ENCODE data around the gene PLP1.
"Not testable (repeated sequence)": the region's sequence is repeated elsewhere in the genome, so short reads cannot be mapped to it uniquely, and the experiment has no call there.

PLP1 gene

DNA sequence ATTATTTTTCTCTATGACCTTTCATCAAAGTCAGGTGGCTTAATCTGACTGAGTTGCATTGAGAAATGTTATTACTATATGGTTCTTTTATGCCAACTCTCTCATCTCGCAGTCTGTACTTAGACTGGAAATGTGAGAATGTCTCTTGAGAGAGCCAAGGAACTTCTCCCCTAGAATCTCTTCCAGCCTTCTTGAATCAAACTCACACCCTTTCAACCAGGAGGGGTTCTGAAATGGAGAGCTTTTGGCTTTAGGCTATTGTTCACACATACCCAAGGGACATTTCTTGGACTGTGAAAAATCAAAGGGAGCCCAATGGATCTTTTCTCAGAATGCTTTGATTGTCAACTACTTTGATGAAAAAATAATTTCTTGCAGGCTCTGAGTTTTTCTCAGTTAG lies 5.1 kb downstream of the PLP1 start:
- no peak for DNase-seq

DNA sequence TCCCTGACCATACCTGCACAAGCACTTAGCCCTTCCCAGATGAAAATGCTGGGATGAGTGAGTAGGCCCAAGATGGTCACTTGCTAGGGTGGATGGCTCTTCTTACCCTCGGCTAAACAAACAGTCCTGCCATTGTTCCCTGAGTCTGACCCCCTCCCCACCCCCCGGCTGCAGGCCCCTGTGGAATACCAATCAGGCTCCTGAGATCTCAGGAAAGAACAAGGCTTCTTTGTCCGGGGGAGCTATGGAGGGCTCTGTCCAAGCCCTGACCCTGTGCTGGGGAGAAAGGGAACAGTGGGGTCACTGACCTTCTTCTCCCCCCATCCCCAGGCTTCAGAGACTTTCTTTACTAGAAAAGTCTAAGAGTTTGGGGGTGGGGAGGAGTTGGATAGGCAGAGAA lies 6.0 kb downstream of the PLP1 start:
- DNase-seq, result no peak

DNA sequence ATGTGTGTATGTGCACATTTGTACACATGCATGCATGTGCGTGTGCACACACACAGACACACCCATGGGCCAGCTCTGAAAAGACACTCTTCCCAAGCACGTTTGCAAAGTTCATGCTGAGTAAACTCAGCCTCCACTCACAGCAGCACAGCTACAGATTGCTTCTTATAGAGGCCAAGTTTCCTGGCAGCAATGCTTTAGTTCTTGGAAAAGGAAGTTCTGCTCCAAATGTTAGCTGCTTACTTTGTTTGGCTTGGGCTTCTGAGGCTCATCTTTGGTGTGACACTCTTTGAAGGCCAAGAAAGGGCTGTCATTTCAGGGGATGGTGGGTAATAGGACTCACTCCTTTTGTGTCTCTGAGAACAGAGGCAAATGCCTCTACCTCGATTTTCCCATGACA lies 6.6 kb downstream of the PLP1 start:
- DNase-seq, result no peak

DNA sequence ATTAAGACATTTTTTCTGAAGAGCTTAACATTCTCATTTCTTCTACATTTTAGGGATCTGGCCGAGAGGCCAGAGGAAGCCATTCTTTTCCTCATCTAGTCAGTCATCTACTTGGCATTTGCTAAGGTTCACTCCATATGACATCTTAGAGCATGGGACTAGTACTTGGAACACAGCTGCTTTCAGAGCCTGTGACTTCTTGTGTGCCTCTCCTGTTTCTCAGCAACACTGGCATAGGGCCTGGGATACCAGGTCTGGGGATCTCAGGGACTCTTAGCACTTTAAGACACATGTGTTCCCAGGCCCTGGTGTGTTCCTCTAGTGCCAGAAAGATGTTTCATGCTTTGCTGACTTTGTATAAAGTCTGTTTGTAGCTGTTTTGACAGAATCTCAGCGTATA lies 7.3 kb downstream of the PLP1 start:
- no peak for DNase-seq

DNA sequence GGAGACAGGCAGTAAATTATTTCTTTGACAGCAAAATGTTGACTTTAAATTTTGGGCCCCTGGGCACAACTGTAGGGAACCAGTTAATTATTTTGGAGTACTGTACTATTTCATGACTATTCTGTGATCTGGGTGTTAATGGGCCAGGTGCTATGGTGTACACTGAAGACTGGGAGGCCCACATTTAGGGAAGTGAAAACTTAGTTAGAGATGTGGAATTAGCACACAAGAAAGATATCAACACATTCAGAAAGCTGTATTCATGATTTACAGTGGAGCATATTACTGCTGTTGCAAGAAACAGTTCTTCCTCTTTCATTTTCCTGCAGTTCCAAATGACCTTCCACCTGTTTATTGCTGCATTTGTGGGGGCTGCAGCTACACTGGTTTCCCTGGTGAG lies 12.4 kb downstream of the PLP1 start:
- DNase-seq, result no peak

DNA sequence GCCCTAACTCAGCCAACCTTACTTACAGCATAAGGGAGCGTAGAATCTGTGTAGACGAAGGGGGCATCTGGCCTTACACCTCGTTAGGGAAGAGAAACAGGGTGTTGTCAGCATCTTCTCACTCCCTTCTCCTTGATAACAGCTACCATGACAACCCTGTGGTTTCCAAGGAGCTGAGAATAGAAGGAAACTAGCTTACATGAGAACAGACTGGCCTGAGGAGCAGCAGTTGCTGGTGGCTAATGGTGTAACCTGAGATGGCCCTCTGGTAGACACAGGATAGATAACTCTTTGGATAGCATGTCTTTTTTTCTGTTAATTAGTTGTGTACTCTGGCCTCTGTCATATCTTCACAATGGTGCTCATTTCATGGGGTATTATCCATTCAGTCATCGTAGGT lies 14.6 kb downstream of the PLP1 start:
- no peak for DNase-seq

DNA sequence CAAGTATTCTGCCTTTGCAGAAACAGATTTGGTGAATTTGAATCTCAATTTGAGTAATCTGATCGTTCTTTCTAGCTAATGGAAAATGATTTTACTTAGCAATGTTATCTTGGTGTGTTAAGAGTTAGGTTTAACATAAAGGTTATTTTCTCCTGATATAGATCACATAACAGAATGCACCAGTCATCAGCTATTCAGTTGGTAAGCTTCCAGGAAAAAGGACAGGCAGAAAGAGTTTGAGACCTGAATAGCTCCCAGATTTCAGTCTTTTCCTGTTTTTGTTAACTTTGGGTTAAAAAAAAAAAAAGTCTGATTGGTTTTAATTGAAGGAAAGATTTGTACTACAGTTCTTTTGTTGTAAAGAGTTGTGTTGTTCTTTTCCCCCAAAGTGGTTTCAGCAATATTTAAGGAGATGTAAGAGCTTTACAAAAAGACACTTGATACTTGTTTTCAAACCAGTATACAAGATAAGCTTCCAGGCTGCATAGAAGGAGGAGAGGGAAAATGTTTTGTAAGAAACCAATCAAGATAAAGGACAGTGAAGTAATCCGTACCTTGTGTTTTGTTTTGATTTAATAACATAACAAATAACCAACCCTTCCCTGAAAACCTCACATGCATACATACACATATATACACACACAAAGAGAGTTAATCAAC lies 15.3 kb downstream of the PLP1 start:
- no peak for DNase-seq

DNA sequence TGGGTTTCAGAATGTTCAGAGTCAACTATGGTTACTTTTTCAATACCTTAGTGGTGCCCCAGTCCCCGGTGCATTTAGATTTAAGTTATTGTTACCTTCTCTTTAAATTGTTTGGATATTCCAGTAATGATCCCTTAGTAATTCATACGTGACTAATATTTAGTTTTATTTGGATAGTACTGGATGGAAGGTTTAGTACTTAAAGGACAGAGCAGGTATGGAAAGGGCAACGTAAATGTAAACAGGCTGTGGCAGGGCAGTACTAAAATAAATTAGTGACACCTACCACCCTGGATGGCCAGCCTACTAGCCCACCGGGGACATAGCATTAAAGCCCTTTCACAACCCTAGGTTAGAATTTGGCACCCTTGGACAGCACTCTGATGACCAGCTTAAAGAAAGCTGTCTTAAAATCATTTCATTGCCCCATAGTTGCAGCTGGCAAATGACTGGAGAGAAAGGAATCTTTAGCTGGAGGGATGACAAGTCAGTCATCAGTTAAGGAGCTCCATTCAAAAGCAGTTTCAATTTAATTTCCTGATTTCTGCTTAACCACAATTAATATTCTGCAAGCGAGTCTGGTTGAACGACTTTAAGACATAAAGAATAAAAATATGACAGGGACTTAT lies 16.4 kb downstream of the PLP1 start:
- no peak for DNase-seq

DNA sequence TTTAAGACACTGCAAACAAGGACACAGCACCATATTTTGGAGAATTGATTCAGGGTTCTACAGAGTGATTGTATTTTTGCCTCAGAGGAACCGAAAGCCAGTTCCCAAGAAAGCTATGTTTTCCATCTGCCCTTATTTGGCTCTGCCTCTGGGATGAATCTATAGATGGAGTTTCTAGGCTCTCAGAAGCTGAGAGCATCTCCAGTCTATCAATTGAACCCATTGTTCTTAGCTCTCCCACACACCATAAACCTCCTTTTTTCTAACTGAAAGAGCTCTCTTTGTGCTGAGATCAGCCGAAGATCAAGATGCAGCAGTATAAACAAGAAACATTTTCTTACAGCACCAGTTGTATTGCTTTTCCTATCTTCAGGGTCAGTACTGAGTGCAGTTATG lies 16.9 kb downstream of the PLP1 start:
- DNase-seq, result no peak

DNA sequence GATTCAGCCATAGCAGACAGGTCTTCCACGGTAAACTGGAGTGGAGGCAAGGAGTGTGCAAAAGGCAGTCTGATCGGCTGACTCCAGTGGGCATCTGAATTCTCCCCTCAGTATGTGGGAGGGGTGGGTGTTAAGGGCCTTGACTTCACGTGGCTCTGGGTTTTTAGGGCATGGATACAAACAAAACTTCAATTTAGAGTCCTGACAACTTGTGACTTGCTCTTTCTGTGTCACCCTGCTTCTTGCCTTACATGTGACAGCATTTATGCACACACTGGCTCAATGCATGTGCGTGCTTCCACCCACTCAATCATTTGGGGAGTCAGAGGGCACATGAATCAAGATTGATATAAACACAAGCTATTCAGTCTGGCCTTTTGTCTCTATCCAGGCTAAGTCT lies 17.5 kb downstream of the PLP1 start:
- DNase-seq, result no peak

DNA sequence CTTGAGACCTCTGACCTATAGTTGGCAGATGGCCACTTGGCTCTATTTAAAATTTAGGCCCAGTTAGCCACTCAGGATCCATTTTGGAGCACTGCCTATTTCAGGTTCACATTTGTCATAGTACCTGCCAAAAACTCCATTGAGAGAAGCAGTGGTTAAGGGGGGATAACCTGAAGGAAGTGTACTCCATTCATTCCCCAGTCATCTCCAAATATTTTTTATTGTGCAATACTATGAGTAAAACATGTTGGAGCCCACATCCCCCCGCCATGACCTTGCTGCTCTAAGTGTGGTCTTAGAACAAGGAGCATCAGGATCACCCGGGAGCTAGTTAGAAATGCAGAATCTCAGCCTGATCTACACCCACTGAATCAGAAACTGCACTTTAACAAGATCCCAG lies 21.1 kb downstream of the PLP1 start:
- no peak for DNase-seq

DNA sequence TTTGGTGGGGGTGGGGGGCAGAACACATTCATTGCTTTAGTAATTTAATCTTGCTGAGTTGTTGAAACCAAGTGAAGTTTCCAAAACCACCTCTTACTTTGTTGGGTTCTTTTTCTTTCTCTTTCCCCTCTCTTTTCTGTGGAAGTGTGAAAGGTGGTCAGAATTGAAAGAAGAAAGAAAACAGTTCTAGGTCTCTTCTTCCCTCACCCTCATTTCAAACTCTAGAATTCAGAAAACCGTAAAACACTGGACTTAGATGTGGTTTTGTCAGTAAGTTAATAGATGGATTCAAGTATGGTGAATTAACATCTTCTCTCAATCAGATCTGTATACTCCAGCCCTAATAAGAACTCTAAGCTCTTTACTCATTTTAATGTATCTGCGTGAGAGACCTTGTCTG lies 23.7 kb downstream of the PLP1 start:
- DNase-seq, result no peak

DNA sequence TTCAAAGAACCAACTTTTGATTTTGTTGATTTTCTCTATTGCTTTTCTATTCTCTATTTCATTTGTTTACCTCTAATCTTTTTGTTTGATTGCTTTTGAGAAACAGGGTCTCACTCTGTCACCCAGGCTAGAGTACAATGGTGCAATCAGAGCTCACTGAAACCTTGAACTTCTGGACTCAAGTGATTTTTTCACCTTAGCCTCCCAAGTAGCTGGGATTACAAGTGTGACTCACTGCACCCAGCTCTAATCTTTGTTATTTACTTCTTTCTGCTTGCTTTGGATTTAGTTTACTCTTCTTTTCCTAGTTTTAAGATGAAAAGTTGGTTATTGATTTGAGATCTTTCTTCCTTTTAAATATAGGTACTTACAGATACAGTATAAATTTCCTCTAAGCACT lies 29.2 kb downstream of the PLP1 start:
- no peak for DNase-seq

DNA sequence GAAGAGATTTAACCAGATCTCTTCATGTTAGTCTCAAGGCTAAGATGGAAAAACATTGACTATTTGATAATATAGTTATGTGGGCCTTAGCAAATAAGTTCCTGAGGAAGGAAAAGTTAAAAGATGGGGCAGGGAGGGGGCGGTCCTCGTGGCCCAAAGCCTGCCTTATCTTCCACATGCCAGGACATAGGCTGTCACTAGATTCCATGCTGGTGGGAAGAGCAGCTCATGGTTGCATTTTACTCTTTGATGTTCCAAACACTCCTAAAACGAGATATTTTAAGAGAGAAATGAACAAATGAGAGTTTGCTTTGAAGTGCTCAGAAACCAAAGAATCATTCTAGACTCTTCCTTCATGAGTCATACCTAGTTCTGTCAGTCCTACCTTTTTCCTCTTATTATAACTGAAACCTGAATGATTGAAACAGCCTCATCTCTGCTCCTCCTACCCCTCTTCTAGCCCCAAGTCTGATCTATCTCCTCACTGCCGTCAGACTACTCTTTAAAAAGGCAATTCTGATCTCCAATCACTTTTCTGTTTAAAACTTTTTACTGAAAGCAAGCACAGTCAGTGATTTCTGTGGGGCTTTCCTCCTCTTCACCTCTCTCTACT lies 30.3 kb downstream of the PLP1 start:
- no peak for DNase-seq

DNA sequence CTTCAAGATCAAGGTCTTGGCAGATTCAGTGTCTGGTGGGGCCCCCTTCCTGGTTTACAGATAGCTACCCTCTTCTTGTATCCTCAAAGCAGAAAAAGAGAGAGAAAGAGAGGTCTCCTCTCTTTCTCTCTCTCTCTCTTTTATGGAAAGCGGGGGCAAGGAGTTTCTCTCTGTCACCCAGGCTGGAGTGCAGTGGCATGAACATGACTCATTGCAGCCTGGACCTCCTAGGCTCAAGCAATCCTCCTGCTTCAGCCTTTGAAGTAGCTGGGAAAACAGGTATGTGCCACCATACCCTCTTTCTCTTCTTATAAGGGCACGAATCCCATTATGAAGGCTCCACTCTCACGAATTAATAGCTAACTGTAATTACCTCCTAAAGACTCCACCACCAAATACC lies 35.2 kb downstream of the PLP1 start:
- no peak for DNase-seq

DNA sequence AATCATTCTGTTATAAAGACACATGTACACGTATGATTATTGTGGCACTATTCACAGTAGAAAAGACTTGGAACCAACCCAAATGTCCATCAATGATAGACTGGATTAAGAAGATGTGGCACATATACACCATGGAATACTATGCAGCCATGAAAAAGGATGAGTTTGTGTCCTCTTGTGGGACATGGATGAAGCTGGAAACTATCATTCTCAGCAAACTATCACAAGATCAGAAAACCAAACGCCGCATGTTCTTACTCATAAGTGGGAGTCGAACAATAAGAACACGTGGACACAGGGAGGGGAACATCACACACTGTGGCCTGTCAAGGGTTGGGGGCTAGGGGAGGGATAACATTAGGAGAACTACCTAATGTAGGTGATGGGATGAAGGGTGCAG lies 40.5 kb downstream of the PLP1 start:
- DNase-seq, result not testable (repeated sequence)

DNA sequence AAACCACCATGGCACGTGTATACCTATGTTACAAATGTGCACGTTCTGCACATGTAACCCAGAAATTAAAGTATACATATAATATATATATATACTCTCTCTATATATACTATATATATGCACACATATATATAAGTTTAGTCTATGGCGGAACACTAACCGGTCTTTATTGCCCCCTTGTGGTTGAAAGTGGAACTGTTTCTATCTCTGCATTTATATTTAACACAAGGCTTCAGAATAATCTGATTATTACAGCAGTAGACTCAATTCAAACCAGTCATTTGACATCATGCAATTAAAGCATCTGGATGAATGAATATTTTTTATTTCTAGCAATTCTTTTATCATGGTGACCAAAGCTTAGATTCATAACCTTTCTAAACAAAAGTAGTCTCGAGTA lies 40.9 kb downstream of the PLP1 start:
- peak; percentile 9 to 21 for DNase-seq

DNA sequence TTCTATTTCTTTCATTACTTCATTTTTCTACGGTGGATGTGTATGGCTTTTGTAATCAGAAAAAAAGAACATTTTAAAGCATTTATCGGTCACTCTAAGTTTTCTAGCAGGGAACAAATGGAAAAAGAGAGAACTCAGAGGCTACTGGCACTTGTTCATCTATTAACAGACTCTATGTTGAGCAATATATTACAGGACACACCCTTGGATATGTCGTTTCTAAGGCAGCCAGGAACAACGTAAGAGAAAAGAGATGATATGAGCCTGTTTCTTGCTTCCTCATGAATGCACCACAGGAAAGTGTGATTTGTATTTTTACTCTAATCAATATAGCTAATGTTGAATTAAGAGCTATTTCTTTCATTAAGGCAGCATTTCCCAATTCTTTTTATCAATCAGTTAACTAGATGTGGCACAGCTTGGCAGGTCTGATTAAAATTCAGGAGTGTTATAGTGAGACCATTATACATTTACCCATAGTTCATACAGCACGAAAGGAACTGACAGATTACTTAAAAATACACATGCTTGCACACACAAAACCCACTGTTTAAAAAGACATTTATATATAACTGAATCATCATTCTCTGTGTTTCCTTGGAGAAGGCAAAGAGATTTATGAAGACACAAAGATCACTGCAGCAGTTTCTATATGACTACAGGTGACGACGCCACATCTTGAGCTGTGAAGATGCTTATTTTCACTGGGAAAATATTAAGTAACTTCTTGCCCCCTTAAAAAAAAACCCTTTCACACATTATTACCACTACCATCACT lies 42.4 kb downstream of the PLP1 start:
- DNase-seq, result no peak

DNA sequence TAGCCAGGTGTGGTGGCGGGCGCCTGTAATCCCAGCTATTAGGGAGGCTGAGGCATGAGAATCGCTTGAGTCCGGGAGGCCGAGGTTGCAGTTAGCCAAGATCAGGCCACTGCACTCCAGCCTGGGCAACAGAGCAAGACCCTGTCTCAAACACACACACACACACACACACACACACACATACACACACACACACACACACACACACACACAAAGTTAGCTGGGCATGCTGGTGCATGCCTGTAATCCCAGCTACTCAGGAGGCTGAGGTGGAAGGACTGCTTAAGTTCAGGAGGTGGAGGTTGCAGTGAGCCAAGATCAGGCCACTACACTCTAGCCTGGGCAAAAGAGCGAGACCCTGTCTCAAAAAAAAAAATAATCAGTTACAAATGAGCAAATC lies 44.2 kb downstream of the PLP1 start:
- DNase-seq, result not testable (repeated sequence)

DNA sequence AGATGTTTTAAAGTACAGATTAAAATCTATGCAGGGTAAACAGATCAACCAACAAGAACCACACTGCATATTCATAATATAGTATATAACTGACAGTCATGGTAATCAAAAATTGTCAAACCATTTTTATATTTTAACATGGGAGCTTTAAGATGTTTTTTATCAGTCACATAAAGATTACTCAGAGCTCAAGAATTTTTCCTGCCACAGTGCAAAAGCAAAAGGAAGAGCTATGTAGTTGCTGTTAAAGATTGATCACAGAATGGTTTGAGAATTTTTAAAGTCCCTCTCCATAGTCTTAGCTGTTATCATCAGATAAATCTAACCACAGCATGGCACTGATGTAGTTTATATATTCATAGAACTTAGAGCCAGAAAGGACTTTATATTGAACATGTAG lies 47.0 kb downstream of the PLP1 start:
- no peak for DNase-seq

DNA sequence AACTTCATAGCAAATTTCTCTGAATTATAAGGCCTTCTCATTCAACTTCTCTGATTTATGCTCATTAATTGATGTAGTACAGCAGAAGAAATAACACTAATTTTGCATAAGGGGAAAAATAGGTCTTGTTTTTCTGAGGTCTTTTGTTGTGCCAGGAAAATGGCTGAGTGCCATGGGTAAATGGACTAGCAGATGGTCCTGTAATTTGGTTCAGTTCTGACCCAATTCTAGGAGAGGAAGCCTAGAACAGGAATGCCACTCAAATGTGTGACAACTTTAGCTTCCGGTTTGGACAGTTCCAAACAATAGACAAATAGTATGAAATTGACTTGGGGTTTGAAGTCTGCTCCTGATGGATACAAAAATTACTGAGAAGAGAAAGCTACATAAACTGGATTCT lies 49.2 kb downstream of the PLP1 start:
- DNase-seq, result no peak

DNA sequence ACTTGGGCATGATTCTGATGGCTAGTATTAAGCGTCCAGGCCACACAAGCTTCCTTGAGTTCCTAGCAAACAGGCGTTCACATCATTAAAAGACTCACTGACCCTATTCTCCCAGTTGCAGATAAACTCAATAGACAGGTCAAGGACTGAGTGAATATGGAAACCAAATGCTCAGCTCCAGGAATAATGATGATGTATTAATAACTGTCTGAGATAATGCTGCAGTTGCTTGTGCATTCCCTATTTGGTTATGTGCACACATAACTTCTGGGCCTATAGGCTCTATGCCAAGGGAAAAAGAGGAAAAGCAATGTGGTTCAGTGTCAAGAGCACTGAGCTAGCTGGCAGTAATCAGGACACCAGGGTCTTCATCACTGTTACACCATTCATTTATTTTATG lies 51.9 kb downstream of the PLP1 start:
- no peak for DNase-seq

DNA sequence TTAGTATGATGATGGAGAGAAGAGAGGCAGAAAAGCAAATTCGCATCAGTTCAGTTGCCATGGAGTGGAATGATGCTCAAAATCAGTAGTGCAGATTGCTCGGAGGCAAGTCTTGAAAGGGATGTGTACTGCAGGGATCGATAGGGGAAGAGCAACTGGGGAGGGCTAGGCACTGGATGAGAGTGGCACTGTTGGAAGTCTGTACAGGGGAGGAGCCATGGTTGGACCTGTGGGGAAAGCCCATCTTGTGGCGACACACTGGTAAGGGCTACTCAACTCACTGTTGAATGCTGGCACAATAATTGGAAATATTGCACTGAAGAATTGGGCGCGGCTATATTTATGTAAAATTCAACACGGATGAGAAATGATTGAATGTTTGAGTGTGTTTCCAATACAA lies 54.2 kb downstream of the PLP1 start:
- no peak for DNase-seq

DNA sequence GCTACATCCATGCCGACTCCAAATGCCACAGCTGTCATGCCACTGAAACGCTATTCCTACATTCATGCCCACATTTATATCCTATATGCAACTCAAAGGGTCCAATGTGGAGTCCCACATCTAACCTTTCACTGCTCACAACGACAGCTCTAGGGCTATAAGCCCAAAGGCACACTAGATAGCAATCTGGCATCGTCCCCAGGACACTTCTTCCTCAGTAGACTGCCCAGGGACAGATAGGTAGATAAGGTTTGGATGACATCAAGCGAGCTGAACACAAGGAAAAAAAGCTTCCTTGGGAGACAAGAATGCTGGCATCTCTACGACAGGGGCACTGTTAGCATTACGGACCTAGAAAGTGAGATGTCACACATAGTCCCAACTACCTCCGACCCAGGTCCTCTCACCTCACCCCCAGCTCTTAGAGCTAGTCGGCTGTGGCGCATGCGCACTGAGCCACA lies 54.7 kb downstream of the PLP1 start:
- peak; percentile 20 to 30 for DNase-seq
